ENCODE measurements around the gene PHF3.

Gene PHF3

DNA sequence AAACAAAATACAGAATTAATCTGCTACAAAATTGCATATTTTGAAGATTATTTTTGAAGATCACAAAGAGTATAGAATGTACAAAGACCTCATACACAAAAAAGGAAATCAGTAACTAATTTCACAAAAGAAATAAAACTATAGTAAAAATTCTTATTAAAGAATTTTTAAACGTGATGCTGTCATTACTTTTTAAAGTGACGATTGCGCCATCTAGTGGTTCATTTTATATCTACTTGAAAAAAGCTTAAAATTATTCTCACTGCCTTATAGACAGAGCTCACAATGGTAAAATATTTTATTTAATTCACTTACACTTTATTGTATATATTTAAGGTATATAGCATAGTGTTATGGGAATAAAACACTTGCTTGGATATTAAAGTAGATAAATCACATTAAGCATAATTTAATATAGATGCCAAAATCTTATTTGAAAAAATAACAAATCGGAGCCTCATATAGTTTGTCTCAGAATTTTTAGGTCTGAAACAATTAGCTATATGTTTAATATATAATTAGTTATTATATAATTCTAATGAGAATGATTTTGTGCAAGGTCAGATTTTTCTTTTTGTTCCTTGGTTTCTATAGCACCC, 128.8 kb downstream of the PHF3 start:
- in situ Hi-C loops (cut with MboI; ENCODE audit: low sequenced_read_pairs), result no loop called here
